Neural progenitor cell (in vitro differentiated cells): ENCODE data around the gene TMEM184A. TPM values are rescaled to one million over a fixed set of nuclear protein-coding genes. Genes with fewer than 3 reads are reported as not detected.
A peak's percentile ranks its signal among the peaks of the same experiment; 100 is the strongest.

ENCODE experiments used
- DNase-seq: peaks from one replicate; pipeline ENCODE4 v3.0.0-alpha.2; 2016; ENCODE audit warnings: low spot score
- H2AFZ ChIP-seq: fragments of 200-600 bp; sonication (generic); replicated peaks from 2 replicates; pipeline ENCODE4 v1.6.1; 2016; ENCODE audit warnings: antibody characterized with exemption
- H3F3A ChIP-seq: fragments of 200-600 bp; sonication (generic); 2 replicates; pipeline ENCODE4 v1.6.1; 2016; ENCODE audit warnings: antibody characterized with exemption, low read depth
- H3K27ac ChIP-seq: fragments of 200-600 bp; sonication (generic); 2 replicates; pipeline ENCODE4 v1.5.1; 2016; ENCODE audit warnings: mild to moderate bottlenecking
- H3K27me3 ChIP-seq: fragments of 200-600 bp; sonication (generic); 2 replicates; pipeline ENCODE4 v1.6.1; 2016; ENCODE audit warnings: mild to moderate bottlenecking, moderate library complexity
- H3K36me3 ChIP-seq: fragments of 200-600 bp; sonication (generic); 2 replicates; pipeline ENCODE4 v1.5.1; 2016
- H3K4me1 ChIP-seq: fragments of 200-600 bp; sonication (generic); 2 replicates; pipeline ENCODE4 v1.6.1; 2016; ENCODE audit warnings: mixed run types
- H3K4me2 ChIP-seq: fragments of 200-600 bp; sonication (generic); 2 replicates; pipeline ENCODE4 v1.6.1; 2016
- H3K4me3 ChIP-seq: fragments of 200-600 bp; sonication (generic); 2 replicates; pipeline ENCODE4 v1.5.1; 2016
- H3K79me2 ChIP-seq: fragments of 200-600 bp; sonication (generic); 2 replicates; pipeline ENCODE4 v1.6.1; 2016; ENCODE audit warnings: low read depth
- H3K9ac ChIP-seq: fragments of 200-600 bp; sonication (generic); 2 replicates; pipeline ENCODE4 v1.6.1; 2016
- H3K9me3 ChIP-seq: fragments of 200-600 bp; sonication (generic); 2 replicates; pipeline ENCODE4 v1.5.1; 2016; ENCODE audit warnings: low read depth
- H4K20me1 ChIP-seq: fragments of 200-600 bp; sonication (generic); 2 replicates; pipeline ENCODE4 v1.6.1; 2016; ENCODE audit warnings: low read depth
- H3K27ac Mint-ChIP-seq: 3 replicates; pipeline ENCODE4 v1.8.0; 2021; ENCODE audit warnings: mixed read lengths
- H3K27me3 Mint-ChIP-seq: 2 replicates; pipeline ENCODE4 v1.8.0; 2022; ENCODE audit warnings: low read depth, mild to moderate bottlenecking, inconsistent platforms, moderate library complexity, mixed read lengths; ENCODE audit not compliant: insufficient read depth
- H3K36me3 Mint-ChIP-seq: 3 replicates; pipeline ENCODE4 v1.8.0; 2021; ENCODE audit warnings: mixed read lengths
- H3K4me1 Mint-ChIP-seq: 3 replicates; pipeline ENCODE4 v1.8.0; 2021; ENCODE audit warnings: mixed read lengths
- H3K4me3 Mint-ChIP-seq: 3 replicates; pipeline ENCODE4 v1.8.0; 2021; ENCODE audit warnings: mild to moderate bottlenecking, moderate library complexity, mixed read lengths
- H3K9me3 Mint-ChIP-seq: 3 replicates; pipeline ENCODE4 v1.8.0; 2020; ENCODE audit warnings: mixed read lengths
- EZH2 ChIP-seq: fragments of 200-600 bp; sonication (generic); IDR thresholded peaks from 2 replicates; pipeline ENCODE4 v1.6.1; 2017; ENCODE audit warnings: antibody characterized with exemption, mild to moderate bottlenecking, moderate library complexity
- EZH2phosphoT487 ChIP-seq: fragments of 200-600 bp; sonication (generic); IDR thresholded peaks from 2 replicates; pipeline ENCODE4 v1.6.1; 2017; ENCODE audit warnings: antibody characterized with exemption
- total RNA-seq: library from RNA; depleted of rRNA; stranded (reverse); fragments of >200 nt; gene quantifications from 2 replicates; pipeline ENCODE4 v1.2.3, GENCODE V29; 2015; ENCODE audit warnings: low replicate concordance
- TF ChIP-seq, protein P1 (sequence below): fragments of 200-600 bp; sonication (generic); IDR thresholded peaks from 2 replicates; pipeline ENCODE4 v1.5.1; 2017; ENCODE audit warnings: antibody characterized with exemption, mild to moderate bottlenecking

The TMEM184A gene
- total RNA-seq, 1 donor from 2014 or later: 0.17 TPM

DNA sequence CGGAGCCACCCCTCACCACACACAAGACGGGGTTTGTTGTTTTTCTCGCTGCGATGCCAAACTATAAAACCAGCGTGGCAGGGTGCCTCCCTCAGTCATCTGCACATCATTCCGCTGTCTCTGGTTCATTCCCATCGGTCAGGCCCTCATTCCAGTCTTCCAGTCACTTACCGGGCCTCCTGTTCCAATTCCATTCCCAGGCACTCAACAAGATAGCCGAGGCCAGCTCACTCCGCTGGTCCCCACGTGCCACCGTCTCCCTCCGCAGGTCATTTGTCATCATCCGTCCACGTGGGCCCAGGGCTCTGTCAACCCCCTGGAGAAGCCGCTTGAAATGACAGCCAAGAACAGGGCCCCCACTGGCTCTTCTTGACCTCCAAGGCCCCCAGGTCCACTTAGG lies 6.1 kb upstream of the TMEM184A start:
- no peak overlapping the region for H3K4me2 ChIP-seq
- peak overlapping the region; percentile 44 for H3K4me3 Mint-ChIP-seq
- no peak for DNase-seq
- no peaks in the 10 kb centered on the region for H3K4me1 ChIP-seq
- H3K9me3 Mint-ChIP-seq: no peaks in the 10 kb centered on the region
- H4K20me1 ChIP-seq: no peaks in the 10 kb centered on the region
- H3K9me3 ChIP-seq: no peaks in the 10 kb centered on the region
- peaks cover 12% of the 10 kb centered on the region for H3K4me1 Mint-ChIP-seq
- TF ChIP-seq EZH2 (no peak), EZH2phosphoT487 (no peak)
- TF ChIP-seq, protein P1, sequence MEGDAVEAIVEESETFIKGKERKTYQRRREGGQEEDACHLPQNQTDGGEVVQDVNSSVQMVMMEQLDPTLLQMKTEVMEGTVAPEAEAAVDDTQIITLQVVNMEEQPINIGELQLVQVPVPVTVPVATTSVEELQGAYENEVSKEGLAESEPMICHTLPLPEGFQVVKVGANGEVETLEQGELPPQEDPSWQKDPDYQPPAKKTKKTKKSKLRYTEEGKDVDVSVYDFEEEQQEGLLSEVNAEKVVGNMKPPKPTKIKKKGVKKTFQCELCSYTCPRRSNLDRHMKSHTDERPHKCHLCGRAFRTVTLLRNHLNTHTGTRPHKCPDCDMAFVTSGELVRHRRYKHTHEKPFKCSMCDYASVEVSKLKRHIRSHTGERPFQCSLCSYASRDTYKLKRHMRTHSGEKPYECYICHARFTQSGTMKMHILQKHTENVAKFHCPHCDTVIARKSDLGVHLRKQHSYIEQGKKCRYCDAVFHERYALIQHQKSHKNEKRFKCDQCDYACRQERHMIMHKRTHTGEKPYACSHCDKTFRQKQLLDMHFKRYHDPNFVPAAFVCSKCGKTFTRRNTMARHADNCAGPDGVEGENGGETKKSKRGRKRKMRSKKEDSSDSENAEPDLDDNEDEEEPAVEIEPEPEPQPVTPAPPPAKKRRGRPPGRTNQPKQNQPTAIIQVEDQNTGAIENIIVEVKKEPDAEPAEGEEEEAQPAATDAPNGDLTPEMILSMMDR: no peak
- no peak overlapping the region for H2AFZ ChIP-seq
- no peaks in the 10 kb centered on the region for H3K36me3 ChIP-seq
- peak overlapping the region; percentile 96 for H3K27ac Mint-ChIP-seq
- no peak overlapping the region for H3K4me3 ChIP-seq
- H3K27me3 ChIP-seq: no peaks in the 10 kb centered on the region
- H3K27me3 Mint-ChIP-seq: no peaks in the 10 kb centered on the region
- H3K36me3 Mint-ChIP-seq: no peaks in the 10 kb centered on the region
- H3K27ac ChIP-seq: no peak overlapping the region
- H3F3A ChIP-seq: peaks cover 5% of the 10 kb centered on the region
- no peak overlapping the region for H3K9ac ChIP-seq
- H3K79me2 ChIP-seq: no peaks in the 10 kb centered on the region

DNA sequence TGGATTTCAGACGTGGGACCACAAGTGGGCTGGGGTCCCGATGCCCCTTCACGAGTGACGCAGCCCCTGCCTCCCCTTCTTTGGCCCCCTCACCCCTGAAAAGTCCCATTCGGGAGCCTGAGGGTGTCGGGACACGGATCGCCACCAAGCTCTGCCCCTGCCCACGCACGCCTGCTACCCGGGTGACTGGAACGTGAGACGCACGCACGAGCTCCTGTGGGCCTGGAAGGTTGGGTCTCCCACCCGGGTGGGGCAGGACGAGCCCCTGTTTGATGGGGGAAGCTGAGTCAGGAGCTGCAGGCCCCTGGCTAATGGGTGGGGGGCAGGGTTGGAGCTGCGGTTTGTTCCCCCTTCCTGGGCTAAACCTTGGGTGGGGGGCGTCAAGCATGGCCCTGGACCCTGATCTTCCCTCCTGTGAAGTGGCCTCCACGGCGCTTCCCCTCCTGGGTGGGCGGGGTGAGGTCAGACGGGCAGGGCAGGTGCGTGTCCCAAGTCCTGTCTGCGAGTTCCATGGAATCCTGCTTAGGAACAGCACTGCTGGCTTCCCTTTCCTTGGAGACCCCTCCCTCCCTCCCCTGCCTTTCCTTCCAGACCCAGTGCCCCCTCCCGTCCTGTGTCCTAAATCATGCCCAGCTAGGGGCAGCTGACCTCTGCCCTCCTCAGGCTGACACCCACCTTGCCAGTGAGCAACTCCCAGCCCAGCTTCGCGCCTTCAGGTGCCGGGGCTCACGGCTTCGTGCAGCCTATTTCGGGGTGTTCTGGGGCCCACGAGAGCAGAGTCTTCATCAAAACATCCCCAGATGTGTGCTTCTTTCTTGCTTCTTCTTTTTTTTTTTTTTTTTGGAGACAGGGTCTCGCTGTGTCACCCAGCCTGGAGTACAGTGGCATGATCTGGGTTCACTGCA lies 5.3 kb upstream of the TMEM184A start:
- TF ChIP-seq EZH2 (no peak), EZH2phosphoT487 (no peak)
- TF ChIP-seq, protein P1: no peak
- DNase-seq: no peak
- peaks cover 7% of the 10 kb centered on the region for H3K4me1 Mint-ChIP-seq

DNA sequence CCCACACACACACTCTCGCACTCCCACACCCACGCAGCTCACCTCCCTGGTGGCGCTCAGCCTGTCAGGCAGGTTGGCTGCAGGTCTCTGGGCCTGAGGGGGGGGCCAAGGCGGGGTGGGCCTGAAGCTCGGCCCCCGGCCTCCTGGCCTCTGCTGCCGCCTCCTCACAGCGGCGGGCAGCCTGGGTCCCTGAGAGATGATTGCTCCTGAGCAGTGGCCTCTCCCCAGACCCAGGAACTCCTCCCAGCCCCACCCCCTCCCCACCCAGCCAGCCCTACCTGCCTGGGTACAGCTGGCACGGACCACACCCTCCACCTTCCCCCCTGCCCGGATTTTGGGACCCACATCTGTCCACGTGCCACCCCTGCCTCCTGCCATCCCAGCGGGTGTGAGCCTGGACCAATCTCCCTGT lies 4.6 kb upstream of the TMEM184A start:
- H2AFZ ChIP-seq: no peak overlapping the region
- Mint-ChIP-seq H3K27me3 (no peaks in the 10 kb centered on the region), H3K9me3 (no peaks in the 10 kb centered on the region), H3K36me3 (no peaks in the 10 kb centered on the region), H3K4me1 (peaks cover 7% of the 10 kb centered on the region), H3K4me3 (no peak overlapping the region), H3K27ac (no peak overlapping the region)
- no peak overlapping the region for H3K27ac ChIP-seq
- no peaks in the 10 kb centered on the region for H3K79me2 ChIP-seq
- H4K20me1 ChIP-seq: no peaks in the 10 kb centered on the region
- no peak overlapping the region for H3K4me2 ChIP-seq
- no peaks in the 10 kb centered on the region for H3K4me1 ChIP-seq
- H3K36me3 ChIP-seq: no peaks in the 10 kb centered on the region
- H3K4me3 ChIP-seq: no peak overlapping the region
- no peaks in the 10 kb centered on the region for H3F3A ChIP-seq
- H3K9ac ChIP-seq: no peak overlapping the region
- TF ChIP-seq EZH2 (no peak), EZH2phosphoT487 (no peak)
- TF ChIP-seq, protein P1: no peak
- no peaks in the 10 kb centered on the region for H3K27me3 ChIP-seq
- DNase-seq: no peak
- no peaks in the 10 kb centered on the region for H3K9me3 ChIP-seq

More for the DNA sequence above, 5.3 kb upstream of the TMEM184A start:
- Histone ChIP-seq H3K9me3 (no peaks in the 10 kb centered on the region), H3K4me3 (no peak overlapping the region), H3F3A (peaks cover 5% of the 10 kb centered on the region), H2AFZ (no peak overlapping the region), H3K27ac (no peak overlapping the region), H3K4me2 (no peak overlapping the region), H3K79me2 (no peaks in the 10 kb centered on the region), H3K36me3 (no peaks in the 10 kb centered on the region), H3K4me1 (no peaks in the 10 kb centered on the region), H3K27me3 (no peaks in the 10 kb centered on the region), H4K20me1 (no peaks in the 10 kb centered on the region), H3K9ac (no peak overlapping the region)
- no peaks in the 10 kb centered on the region for H3K9me3 Mint-ChIP-seq
- H3K36me3 Mint-ChIP-seq: no peaks in the 10 kb centered on the region
- H3K4me3 Mint-ChIP-seq: no peak overlapping the region
- no peaks in the 10 kb centered on the region for H3K27me3 Mint-ChIP-seq
- H3K27ac Mint-ChIP-seq: no peak overlapping the region
